GM23248 (cell line): Measurements from ENCODE around the gene NPM1. TPM values are rescaled to one million over a fixed set of nuclear protein-coding genes. Genes with fewer than 3 reads are reported as not detected.

ENCODE experiments used
- DNase-seq: peaks from one replicate; pipeline ENCODE4 v3.0.0-alpha.2; 2015
- H2AFZ ChIP-seq: fragments of 200-600 bp; sonication (generic); 2 replicates; pipeline ENCODE4 v1.6.1; 2016; ENCODE audit warnings: antibody characterized with exemption
- H3F3A ChIP-seq: fragments of 200-600 bp; sonication (generic); 2 replicates; pipeline ENCODE4 v1.6.1; 2016; ENCODE audit warnings: mild to moderate bottlenecking, antibody characterized with exemption, mixed run types; ENCODE audit not compliant: insufficient read depth
- H3K27ac ChIP-seq: fragments of 200-600 bp; sonication (generic); 2 replicates; pipeline ENCODE4 v1.5.1; 2016; ENCODE audit warnings: mild to moderate bottlenecking
- H3K27me3 ChIP-seq: fragments of 200-600 bp; sonication (generic); replicated peaks from 2 replicates; pipeline ENCODE4 v1.6.1; 2016; ENCODE audit warnings: mild to moderate bottlenecking; ENCODE audit not compliant: insufficient read depth
- H3K36me3 ChIP-seq: fragments of 200-600 bp; sonication (generic); 2 replicates; pipeline ENCODE4 v1.6.1; 2016; ENCODE audit warnings: low read depth, mild to moderate bottlenecking
- H3K4me1 ChIP-seq: fragments of 200-600 bp; sonication (generic); 2 replicates; pipeline ENCODE4 v1.6.1; 2016; ENCODE audit warnings: mild to moderate bottlenecking; ENCODE audit not compliant: insufficient read depth
- H3K4me2 ChIP-seq: fragments of 200-600 bp; sonication (generic); one replicate; pipeline ENCODE4 v1.6.1; 2016; ENCODE audit warnings: mild to moderate bottlenecking; ENCODE audit not compliant: unreplicated experiment
- H3K4me3 ChIP-seq: fragments of 200-600 bp; sonication (generic); 2 replicates; pipeline ENCODE4 v1.5.1; 2016; ENCODE audit warnings: mild to moderate bottlenecking
- H3K79me2 ChIP-seq: fragments of 200-600 bp; sonication (generic); 2 replicates; pipeline ENCODE4 v1.6.1; 2016; ENCODE audit warnings: mild to moderate bottlenecking; ENCODE audit not compliant: insufficient read depth
- H3K9ac ChIP-seq: fragments of 200-600 bp; sonication (generic); 2 replicates; pipeline ENCODE4 v1.6.1; 2016; ENCODE audit warnings: mild to moderate bottlenecking
- H3K9me2 ChIP-seq: fragments of 200-600 bp; sonication (generic); 2 replicates; pipeline ENCODE4 v1.6.1; 2016; ENCODE audit warnings: mixed run types, mild to moderate bottlenecking, moderate library complexity; ENCODE audit not compliant: insufficient read depth
- H3K9me3 ChIP-seq: fragments of 200-600 bp; sonication (generic); one replicate; pipeline ENCODE4 v1.6.1; 2017; ENCODE audit warnings: low read depth
- H4K20me1 ChIP-seq: fragments of 200-600 bp; sonication (generic); 2 replicates; pipeline ENCODE4 v1.6.0; 2016; ENCODE audit not compliant: insufficient read depth
- EZH2 ChIP-seq: fragments of 200-600 bp; sonication (generic); IDR thresholded peaks from 2 replicates; pipeline ENCODE4 v1.6.1; 2018; ENCODE audit warnings: antibody characterized with exemption, mild to moderate bottlenecking; ENCODE audit not compliant: insufficient read depth, poor library complexity, severe bottlenecking
- EZH2phosphoT487 ChIP-seq: fragments of 200-600 bp; sonication (generic); IDR thresholded peaks from 2 replicates; pipeline ENCODE4 v1.6.1; 2018; ENCODE audit warnings: antibody characterized with exemption, moderate library complexity, mild to moderate bottlenecking, low read depth; ENCODE audit not compliant: insufficient read depth
- WGBS, 2 experiments: methylation state at CpG; one replicate each; pipeline ENCODE4 v1.1.6; 2015 to 2017; ENCODE audit warnings: low lambda C conversion rate in 2 of 2, low coverage in 1 of 2; ENCODE audit errors: missing lambda C conversion rate in 2 of 2; 5-methylcytosine and 5-hydroxymethylcytosine counted together
- in situ Hi-C: fragments of 300-500 bp; cut with MboI; formaldehyde crosslinking; loops from 2 replicates; pipeline ENCODE4 v1.15.0; 2020
- polyA plus RNA-seq: library from polyadenylated mRNA; unstranded; fragments of >200 nt; fragmentation: Nextera tagmentation; extraction: Ambion mirVana; gene quantifications from 2 replicates; pipeline ENCODE4 v1.2.1, GENCODE V29; 2016
- total RNA-seq: library from RNA; depleted of rRNA; stranded (reverse); fragments of >200 nt; shearing (Covaris generic); gene quantifications from 2 replicates; pipeline ENCODE4 v1.2.3, GENCODE V29; 2014

Gene NPM1
- total and polyA plus RNA-seq, 2 experiments from 2014 or later: 584 to 757 TPM

DNA sequence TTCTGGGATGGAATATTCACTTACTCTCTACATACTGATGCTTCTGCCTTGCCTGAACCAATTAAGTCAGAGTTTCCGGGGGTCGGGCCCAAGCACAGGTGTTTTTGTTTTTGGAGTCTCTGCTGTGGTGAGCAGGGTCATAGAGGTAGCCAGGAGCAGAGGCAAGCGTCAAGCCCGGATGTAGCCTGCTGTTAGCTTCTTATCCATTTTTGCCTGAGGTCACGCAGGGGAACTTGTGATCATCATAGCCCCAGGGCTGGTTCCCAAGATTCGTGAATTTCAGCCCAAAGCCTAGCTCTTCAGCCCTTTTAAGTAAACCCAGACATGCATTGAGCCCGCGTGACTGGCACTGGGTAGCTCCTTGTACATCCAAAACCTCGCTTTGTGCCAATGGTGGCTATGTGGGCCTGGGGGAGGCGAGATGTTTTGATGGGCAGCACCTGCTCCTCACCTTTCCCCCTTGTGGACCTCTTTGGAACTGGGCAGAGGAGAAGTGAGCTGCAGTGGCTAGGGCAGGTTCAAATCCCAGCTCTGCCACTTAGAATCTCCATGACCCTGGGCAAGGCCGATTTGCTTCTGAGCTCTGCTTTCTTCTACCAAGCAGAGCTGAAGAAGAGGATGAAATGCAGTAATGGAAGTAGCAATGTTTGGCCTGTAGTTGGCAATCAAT lies 65.5 kb downstream of the NPM1 start:
- Histone ChIP-seq H3K4me2 (no peak overlapping the region), H3K36me3 (no peaks in the 10 kb centered on the region), H3K9me3 (no peaks in the 10 kb centered on the region), H3F3A (0 out of 2 replicates have a peak, but pooled peaks cover 5% of the 10 kb centered on the region), H3K9ac (no peak overlapping the region), H3K79me2 (no peaks in the 10 kb centered on the region), H3K27me3 (no peaks in the 10 kb centered on the region), H4K20me1 (no peaks in the 10 kb centered on the region), H3K9me2 (no peaks in the 10 kb centered on the region), H3K4me1 (peaks cover 6% of the 10 kb centered on the region; the same call in 1 of the 2 replicates), H2AFZ (no peak overlapping the region), H3K27ac (no peak overlapping the region), H3K4me3 (no peak overlapping the region)
- WGBS, 2 experiments: 84 to 86% methylated on average over 11 of the region's 11 CpGs
- DNase-seq: no peak
- in situ Hi-C loops: no loop called here
- TF ChIP-seq EZH2: no peak
- no peak for TF ChIP-seq EZH2phosphoT487

DNA sequence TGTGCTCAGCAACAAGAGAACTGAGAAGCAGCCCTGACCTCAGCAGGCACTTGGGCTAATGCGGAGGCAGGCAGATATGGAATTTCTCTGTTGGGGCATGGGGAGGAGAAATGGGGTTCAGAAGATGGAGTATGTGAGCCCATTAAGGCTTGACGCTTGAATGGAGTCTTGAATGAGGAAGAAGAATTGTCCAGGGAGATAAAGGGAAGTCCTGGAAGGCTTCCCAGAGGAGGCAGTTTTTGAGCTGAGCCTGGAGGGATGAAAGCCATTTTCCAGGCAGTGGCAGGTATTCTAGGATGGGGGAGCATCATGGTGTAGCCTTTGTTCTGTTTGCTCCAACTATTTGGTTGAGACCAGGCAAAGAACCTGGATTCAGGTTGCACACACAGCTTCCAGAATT lies 66.3 kb downstream of the NPM1 start:
- Histone ChIP-seq H3K9me3 (no peaks in the 10 kb centered on the region), H3K4me2 (no peak overlapping the region), H3F3A (0 out of 2 replicates have a peak, but pooled peaks cover 5% of the 10 kb centered on the region), H3K79me2 (no peaks in the 10 kb centered on the region), H3K9ac (no peak overlapping the region), H3K27me3 (no peaks in the 10 kb centered on the region), H4K20me1 (no peaks in the 10 kb centered on the region), H3K4me3 (no peak overlapping the region), H3K36me3 (no peaks in the 10 kb centered on the region), H2AFZ (no peak overlapping the region), H3K9me2 (no peaks in the 10 kb centered on the region), H3K27ac (no peak overlapping the region), H3K4me1 (peaks cover 6% of the 10 kb centered on the region; the same call in 1 of the 2 replicates)
- no peak for DNase-seq
- in situ Hi-C loops: no loop called here
- TF ChIP-seq EZH2phosphoT487: no peak
- TF ChIP-seq EZH2: no peak
- 95 to 100% methylated on average over 2 of the region's 2 CpGs for WGBS, 2 experiments

DNA sequence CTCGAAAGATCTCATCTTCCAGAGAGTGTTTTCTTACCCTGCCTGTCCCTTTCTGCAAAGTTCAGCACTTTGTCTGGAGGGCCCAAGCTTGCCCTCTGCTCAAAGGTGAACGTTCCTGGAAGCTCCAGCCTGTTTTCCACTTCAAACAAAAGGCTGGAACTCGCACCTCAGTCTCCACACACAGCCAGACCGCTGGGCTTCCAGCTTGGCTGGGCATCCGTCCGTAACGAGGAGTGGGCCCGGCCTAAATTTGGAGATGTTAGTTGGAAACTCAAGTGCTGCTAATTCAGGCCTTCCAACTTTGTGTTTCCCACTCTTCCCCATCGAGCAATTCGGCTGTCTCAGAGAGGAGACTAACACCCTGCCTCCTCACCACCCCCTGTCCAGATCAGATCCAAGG lies 66.9 kb downstream of the NPM1 start:
- Histone ChIP-seq H3K4me1 (peaks cover 6% of the 10 kb centered on the region; the same call in 1 of the 2 replicates), H2AFZ (no peak overlapping the region), H3K4me2 (no peak overlapping the region), H3K9ac (no peak overlapping the region), H3K27me3 (no peaks in the 10 kb centered on the region), H3K4me3 (no peak overlapping the region), H4K20me1 (no peaks in the 10 kb centered on the region), H3F3A (0 out of 2 replicates have a peak, but pooled peaks cover 5% of the 10 kb centered on the region), H3K9me3 (no peaks in the 10 kb centered on the region), H3K79me2 (no peaks in the 10 kb centered on the region), H3K36me3 (no peaks in the 10 kb centered on the region), H3K9me2 (no peaks in the 10 kb centered on the region), H3K27ac (no peak overlapping the region)
- no peak for DNase-seq
- in situ Hi-C loops: no loop called here
- TF ChIP-seq EZH2phosphoT487 (no peak), EZH2 (no peak)
- WGBS, 2 experiments: 87 to 90% methylated on average over 10 of the region's 10 CpGs

DNA sequence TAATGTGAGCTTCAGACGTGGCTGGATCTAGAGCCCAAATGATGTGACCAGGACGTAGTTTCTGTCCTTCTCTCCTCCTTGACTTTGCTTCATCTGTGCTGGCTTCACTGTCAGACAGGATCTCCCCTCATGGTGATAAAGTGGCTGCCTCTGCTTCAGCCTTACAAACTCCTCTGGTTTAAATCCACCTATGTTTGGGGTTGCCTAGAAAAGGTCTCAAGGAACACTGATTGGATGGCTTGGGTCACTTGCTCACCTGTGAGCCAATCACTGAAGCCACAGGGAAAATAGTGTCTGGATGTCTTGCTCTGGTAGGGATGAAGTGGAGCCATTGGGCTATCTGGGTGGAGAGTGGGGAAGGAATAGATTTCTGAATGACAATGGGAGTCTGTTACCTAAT lies 67.9 kb downstream of the NPM1 start:
- Histone ChIP-seq H2AFZ (no peak overlapping the region), H4K20me1 (no peaks in the 10 kb centered on the region), H3K9me2 (no peaks in the 10 kb centered on the region), H3K4me2 (no peak overlapping the region), H3K79me2 (no peaks in the 10 kb centered on the region), H3K27ac (no peak overlapping the region), H3K4me3 (no peak overlapping the region), H3K9me3 (no peaks in the 10 kb centered on the region), H3K36me3 (no peaks in the 10 kb centered on the region), H3F3A (no peaks in the 10 kb centered on the region), H3K27me3 (no peaks in the 10 kb centered on the region), H3K4me1 (no peaks in the 10 kb centered on the region), H3K9ac (no peak overlapping the region)
- DNase-seq: no peak
- TF ChIP-seq EZH2phosphoT487 (no peak), EZH2 (no peak)
- 65 to 66% methylated on average over 2 of the region's 2 CpGs for WGBS, 2 experiments
- in situ Hi-C loops: no loop called here
